Measurements from ENCODE around the gene TMEM98. TPM values are rescaled to one million over a fixed set of nuclear protein-coding genes. Genes with fewer than 3 reads are reported as not detected.

TMEM98 gene
- 45.5 to 52.3 TPM (median 48.4 TPM) in 5 replicates for total RNA-seq (2022; extraction: Qiagen RNA extraction)

DNA sequence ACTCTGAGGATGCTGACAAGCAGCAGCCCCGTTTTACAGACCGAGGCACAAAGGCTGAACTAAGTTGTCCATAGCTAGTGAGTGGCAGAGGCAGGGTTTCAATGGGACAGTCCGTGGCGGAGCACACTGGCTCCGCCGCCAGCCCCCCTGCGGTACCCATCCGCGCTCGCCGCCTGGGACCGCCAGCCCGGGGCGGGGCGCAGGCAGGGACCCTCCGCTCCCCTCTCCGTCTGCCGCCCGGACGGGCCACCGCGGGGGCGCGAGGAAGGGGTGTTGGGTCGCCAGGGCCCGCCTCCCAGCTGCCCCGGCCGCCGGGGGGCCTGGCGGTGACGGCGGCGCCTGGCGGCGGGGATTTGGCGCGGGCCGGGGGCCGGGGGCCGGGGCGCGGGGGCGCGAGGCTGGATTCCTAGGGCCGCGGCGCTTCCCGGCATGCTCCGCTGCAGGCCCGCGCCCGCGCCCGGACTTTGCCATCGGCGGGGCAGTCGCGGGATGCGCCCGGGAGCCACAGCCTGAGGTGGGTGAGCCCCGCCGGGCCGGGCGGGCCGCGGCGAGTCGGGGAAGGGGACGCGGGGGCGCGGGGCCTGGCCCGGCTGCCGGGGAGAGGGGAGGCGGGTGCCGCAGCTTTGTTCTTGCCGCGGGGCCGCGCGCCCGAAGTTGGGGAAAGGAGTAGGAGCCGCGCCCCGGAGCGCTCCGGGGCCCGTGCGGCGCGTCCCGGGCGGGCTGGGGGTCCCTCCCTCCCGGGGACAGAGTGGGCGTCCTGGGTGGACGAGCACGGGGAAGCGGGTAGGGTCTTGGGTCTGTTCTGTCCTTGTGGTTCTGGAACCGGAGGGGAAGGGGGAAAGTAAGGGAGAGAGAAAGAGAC, at the start of gene TMEM98:
Gene TMEM98, plus strand, starts transcription at position 430 of the 862 bp plus-strand sequence. CDS start 3,376 bp downstream, outside the sequence.

Other genes with a start within 250 kb of the TMEM98 start
- gene MYO1D, start 51.0 kb upstream of the TMEM98 start, total RNA-seq (2022; extraction: Qiagen RNA extraction): 1.8 to 3.5 TPM (median 2.7 TPM) in 5 replicates
- not detected in 5 replicates for gene SPACA3, start 63.7 kb downstream of the TMEM98 start, total RNA-seq (2022; extraction: Qiagen RNA extraction)

Measured in A549 treated with Hydrocortisone at 1 μM for 4 hours (cell line).